Measurements from ENCODE around the gene SPACA7.

- TF ChIP-seq CTCF (IDR thresholded peaks at IDR 0.05) (no peak), POLR2A (IDR thresholded peaks at IDR 0.05) (no peak)
Observed at GRCh38 chr13:112435973-112436372, 59.8 kb downstream of the SPACA7 start.

Data from uterus (tissue), 2 donors.